Stomach (tissue), 4 donors: ENCODE measurements around the gene ARHGAP24.

Source experiments
- POLR2A ChIP-seq, 4 donors: fragments of 450-650 bp; IDR thresholded peaks; one replicate each; pipeline ENCODE4 v1.6.1; 2016; ENCODE audit warnings: antibody characterized with exemption in 4 of 4, control low read depth in 2 of 4, mild to moderate bottlenecking in 1 of 4, moderate library complexity in 1 of 4
- TF ChIP-seq, protein P1 (sequence below), 7 experiments: fragments of 450-650 bp in 4 of 7; fragments of 200-600 bp in 3 of 7; sonication (generic) in 3 of 7; IDR thresholded peaks; one replicate each; pipeline ENCODE4 v1.5.1; 2016 to 2019; ENCODE audit warnings: antibody characterized with exemption in 7 of 7, control low read depth in 2 of 7, mild to moderate bottlenecking in 1 of 7

DNA sequence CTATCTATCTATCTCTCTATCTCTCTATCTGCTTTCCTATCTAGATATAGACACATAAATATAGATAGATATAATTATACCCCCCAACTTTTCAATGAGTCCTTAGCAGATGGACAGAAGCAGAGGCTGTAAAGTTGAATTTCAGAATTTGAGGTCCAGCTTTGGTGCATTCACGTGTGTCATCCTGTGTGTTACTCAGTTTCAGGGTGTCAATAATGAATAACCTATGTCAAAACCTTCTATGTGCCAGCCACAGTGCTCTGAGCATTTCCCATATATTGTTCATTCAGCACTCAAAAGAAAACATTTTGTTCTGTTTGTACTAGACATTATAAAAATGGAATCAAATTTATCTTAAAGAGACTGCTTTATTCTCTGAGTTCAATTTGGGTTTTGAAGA, 310.0 kb downstream of the ARHGAP24 start:
- TF ChIP-seq POLR2A (IDR thresholded peaks at IDR 0.05) = no peak
- TF ChIP-seq, protein P1, sequence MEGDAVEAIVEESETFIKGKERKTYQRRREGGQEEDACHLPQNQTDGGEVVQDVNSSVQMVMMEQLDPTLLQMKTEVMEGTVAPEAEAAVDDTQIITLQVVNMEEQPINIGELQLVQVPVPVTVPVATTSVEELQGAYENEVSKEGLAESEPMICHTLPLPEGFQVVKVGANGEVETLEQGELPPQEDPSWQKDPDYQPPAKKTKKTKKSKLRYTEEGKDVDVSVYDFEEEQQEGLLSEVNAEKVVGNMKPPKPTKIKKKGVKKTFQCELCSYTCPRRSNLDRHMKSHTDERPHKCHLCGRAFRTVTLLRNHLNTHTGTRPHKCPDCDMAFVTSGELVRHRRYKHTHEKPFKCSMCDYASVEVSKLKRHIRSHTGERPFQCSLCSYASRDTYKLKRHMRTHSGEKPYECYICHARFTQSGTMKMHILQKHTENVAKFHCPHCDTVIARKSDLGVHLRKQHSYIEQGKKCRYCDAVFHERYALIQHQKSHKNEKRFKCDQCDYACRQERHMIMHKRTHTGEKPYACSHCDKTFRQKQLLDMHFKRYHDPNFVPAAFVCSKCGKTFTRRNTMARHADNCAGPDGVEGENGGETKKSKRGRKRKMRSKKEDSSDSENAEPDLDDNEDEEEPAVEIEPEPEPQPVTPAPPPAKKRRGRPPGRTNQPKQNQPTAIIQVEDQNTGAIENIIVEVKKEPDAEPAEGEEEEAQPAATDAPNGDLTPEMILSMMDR (IDR thresholded peaks at IDR 0.05) = no peak
